Measurements from ENCODE around the gene AHCYL2. TPM values are rescaled to one million over a fixed set of nuclear protein-coding genes. Genes with fewer than 3 reads are reported as not detected.

The AHCYL2 gene
- total and polyA plus RNA-seq, 12 donors = 6.6 to 57.1 (median 21.7) TPM

DNA sequence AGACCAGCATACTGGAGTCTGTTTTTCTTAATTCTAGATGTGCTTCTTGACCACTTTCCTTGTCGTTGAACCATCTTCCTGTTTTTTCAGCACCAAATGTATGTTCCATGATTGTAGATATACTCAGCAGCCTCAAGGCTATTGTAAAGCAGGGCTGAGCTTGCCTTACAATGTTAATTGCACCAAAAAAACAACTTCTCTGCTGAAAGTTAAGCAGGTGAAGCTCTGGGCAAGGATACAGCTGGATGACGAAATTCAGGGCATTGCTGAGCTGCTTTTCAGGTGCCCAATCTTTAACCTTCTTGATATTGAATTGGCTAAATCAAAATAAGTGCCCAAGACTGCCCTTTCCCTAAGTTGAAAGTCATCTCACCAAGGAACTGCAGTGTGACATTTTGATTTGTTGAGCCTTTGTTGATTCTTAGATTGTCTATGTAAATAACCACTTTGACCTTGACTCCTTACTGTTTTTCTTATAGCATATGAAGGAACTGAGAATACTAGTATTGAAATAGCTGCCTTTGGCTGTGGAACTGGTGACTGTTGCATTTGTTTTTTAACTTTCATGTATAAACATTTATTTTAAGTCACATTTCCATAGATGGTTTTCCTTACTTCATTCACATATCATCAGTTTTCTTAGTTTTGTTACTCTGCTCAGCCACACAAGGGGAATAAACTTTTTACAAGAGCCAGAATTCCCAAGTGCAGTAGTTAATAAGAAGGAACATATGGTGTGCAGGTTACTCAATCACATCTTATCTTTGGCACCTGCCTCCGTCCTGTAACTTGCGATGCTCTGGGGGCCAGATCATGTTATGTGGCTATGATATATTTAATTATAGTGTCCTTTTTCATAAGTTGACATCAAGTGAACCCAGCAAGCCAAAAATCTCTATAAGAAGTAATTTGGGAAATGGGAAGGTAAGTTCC is 3.1 kb downstream of the AHCYL2 start:
- DNase-seq = no peak
- H3K4me1 ChIP-seq (replicated peaks in 1 of 2) = peaks cover 5 to 18% of the 10 kb centered on the region in 2 donors
- WGBS, 4 donors = 77 to 84% (median 80%) methylated on average over 4 of the region's 4 CpGs
- no peak for TF ChIP-seq POLR2A (IDR thresholded peaks at IDR 0.05)
- TF ChIP-seq, protein P1, sequence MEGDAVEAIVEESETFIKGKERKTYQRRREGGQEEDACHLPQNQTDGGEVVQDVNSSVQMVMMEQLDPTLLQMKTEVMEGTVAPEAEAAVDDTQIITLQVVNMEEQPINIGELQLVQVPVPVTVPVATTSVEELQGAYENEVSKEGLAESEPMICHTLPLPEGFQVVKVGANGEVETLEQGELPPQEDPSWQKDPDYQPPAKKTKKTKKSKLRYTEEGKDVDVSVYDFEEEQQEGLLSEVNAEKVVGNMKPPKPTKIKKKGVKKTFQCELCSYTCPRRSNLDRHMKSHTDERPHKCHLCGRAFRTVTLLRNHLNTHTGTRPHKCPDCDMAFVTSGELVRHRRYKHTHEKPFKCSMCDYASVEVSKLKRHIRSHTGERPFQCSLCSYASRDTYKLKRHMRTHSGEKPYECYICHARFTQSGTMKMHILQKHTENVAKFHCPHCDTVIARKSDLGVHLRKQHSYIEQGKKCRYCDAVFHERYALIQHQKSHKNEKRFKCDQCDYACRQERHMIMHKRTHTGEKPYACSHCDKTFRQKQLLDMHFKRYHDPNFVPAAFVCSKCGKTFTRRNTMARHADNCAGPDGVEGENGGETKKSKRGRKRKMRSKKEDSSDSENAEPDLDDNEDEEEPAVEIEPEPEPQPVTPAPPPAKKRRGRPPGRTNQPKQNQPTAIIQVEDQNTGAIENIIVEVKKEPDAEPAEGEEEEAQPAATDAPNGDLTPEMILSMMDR (IDR thresholded peaks at IDR 0.05) = no peak
- intact Hi-C loops (cut with DNase I) = loop anchor here in 1 of 2 donors (10.0 kb wide), 1 partner anchor 47 kb away; no protein-coding TSS in a partner anchor
- no peaks in the 10 kb centered on the region for H3K36me3 ChIP-seq (replicated peaks in 1 of 2)
- H3K27me3 ChIP-seq = no peaks in the 10 kb centered on the region
- no peak overlapping the region for H3K4me3 ChIP-seq
- no peaks in the 10 kb centered on the region for H3K9me3 ChIP-seq (replicated peaks in 1 of 3)
- H3K27ac ChIP-seq = no peak overlapping the region

DNA sequence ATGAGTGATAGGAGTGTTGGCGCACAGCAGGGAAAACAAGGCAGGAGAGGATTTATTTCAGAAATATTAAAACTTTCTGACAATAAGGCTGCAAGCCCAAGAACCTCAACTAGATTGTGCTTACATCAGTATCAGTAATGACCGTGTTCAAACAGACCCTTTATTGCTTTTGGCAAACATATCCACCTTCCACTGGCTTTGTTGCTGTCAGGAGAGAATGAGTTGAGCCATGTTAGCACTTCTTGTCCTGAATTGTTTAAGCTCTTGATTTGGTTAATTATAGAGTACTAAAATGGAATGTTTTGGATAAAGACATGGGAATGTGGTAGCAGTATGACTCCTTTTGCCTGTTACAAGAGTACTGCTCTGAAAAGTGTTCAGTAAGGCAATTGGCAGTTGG is 3.8 kb downstream of the AHCYL2 start:
- H3K4me1 ChIP-seq (replicated peaks in 1 of 2) = peaks cover 5 to 18% of the 10 kb centered on the region in 2 donors
- no peak for DNase-seq
- WGBS, 4 donors = 83 to 95% (median 92%) methylated on average over 2 of the region's 2 CpGs
- H3K27me3 ChIP-seq = no peaks in the 10 kb centered on the region
- H3K9me3 ChIP-seq (replicated peaks in 1 of 3) = no peaks in the 10 kb centered on the region
- H3K36me3 ChIP-seq (replicated peaks in 1 of 2) = no peaks in the 10 kb centered on the region
- intact Hi-C loops (cut with DNase I) = loop anchor here in 1 of 2 donors (10.0 kb wide), 1 partner anchor 46 kb away; no protein-coding TSS in a partner anchor
- H3K27ac ChIP-seq = no peak overlapping the region
- no peak for TF ChIP-seq POLR2A (IDR thresholded peaks at IDR 0.05)
- TF ChIP-seq, protein P1 (IDR thresholded peaks at IDR 0.05) = no peak
- no peak overlapping the region for H3K4me3 ChIP-seq

DNA sequence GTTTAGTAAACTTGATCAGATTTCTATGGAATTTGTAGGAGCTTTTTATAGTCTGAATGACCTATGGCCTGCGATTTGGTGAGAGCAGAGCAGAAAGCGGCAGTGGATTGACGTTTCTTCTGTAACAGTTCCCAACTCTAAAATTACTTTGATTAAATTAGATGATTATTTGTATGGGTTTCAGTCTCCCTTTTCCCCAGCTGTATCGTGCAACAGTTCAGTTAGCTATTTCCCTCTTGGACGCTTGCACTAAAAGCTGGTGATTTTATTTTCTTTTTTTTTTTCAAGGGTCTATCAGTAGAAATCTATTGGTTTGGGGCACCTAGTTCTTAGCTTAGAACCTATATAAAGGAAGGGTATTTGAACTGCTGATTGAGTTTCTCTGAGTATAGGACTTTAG is 6.8 kb downstream of the AHCYL2 start:
- no peak for DNase-seq
- no peaks in the 10 kb centered on the region for H3K27me3 ChIP-seq
- H3K9me3 ChIP-seq (replicated peaks in 1 of 3) = no peaks in the 10 kb centered on the region
- no peak overlapping the region for H3K4me3 ChIP-seq
- no peak for TF ChIP-seq POLR2A (IDR thresholded peaks at IDR 0.05)
- TF ChIP-seq, protein P1 (IDR thresholded peaks at IDR 0.05) = no peak
- WGBS, 4 donors = 56 to 96% (median 82%) methylated on average over 5 of the region's 5 CpGs
- H3K27ac ChIP-seq = no peak overlapping the region
- intact Hi-C loops (cut with DNase I) = no loop called here
- peaks cover under 1 to 3% of the 10 kb centered on the region in 2 donors for H3K4me1 ChIP-seq (replicated peaks in 1 of 2)
- no peaks in the 10 kb centered on the region for H3K36me3 ChIP-seq (replicated peaks in 1 of 2)

DNA sequence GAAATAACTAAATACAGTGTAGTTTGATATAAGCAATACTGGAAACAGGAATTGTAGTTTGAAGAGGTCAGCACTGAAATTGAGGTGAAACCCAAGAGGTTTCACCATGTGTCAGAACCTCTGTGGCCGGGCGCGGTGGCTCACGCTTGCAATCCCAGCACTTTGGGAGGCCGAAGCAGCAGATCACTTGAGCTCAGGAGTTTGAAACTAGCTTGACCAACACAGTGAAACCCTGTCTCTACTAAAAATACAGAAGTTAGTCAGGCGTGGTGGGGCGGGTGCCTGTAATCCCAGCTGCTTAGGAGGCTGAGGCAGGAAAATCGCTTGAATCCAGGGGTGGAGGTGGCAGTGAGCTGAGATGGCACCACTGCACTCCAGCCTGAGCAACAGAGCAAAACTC is 13.7 kb downstream of the AHCYL2 start:
- WGBS, 4 donors = 84 to 91% (median 86%) methylated on average over 8 of the region's 8 CpGs
- no peaks in the 10 kb centered on the region for H3K27me3 ChIP-seq
- no peak overlapping the region for H3K27ac ChIP-seq
- intact Hi-C loops (cut with DNase I) = no loop called here
- DNase-seq = no peak
- H3K4me1 ChIP-seq (replicated peaks in 1 of 2) = no peaks in the 10 kb centered on the region
- TF ChIP-seq, protein P1 (IDR thresholded peaks at IDR 0.05) = no peak
- TF ChIP-seq POLR2A (IDR thresholded peaks at IDR 0.05) = no peak
- no peak overlapping the region for H3K4me3 ChIP-seq
- H3K36me3 ChIP-seq (replicated peaks in 1 of 2) = no peaks in the 10 kb centered on the region
- no peaks in the 10 kb centered on the region for H3K9me3 ChIP-seq (replicated peaks in 1 of 3)

Data from adrenal gland (tissue), 12 donors.